DND-41 (cell line): ENCODE data around the gene ZBTB32.

ENCODE experiments used
- CTCF ChIP-seq: IDR thresholded peaks from 2 replicates; pipeline ENCODE4 v1.5.1; 2012; ENCODE audit warnings: borderline replicate concordance, low read length, moderate library complexity, mild to moderate bottlenecking; ENCODE audit not compliant: poor library complexity, severe bottlenecking; ENCODE audit errors: extremely low read depth
- EZH2 ChIP-seq: IDR thresholded peaks from 3 replicates; pipeline ENCODE4 v1.6.1; 2012; ENCODE audit warnings: borderline replicate concordance, low read depth, mild to moderate bottlenecking, moderate library complexity, low read length, inconsistent platforms; ENCODE audit not compliant: severe bottlenecking

GRCh38 chr19:35764432-35765315 is 60.3 kb downstream of the ZBTB32 start:
- no peak for TF ChIP-seq CTCF
- no peak for TF ChIP-seq EZH2
